ENCODE measurements around the gene AFF2.

AFF2 gene

GRCh38 chrX:148601034-148601433 is 100.6 kb downstream of the AFF2 start:
- no peak for ATAC-seq
- TF ChIP-seq TSHZ2 (CRISPR knock-in tag; IDR thresholded peaks at IDR 0.05) (no peak), CSRNP3 (CRISPR knock-in tag; IDR thresholded peaks at IDR 0.05) (no peak)

GRCh38 chrX:148609515-148610327 is 109.3 kb downstream of the AFF2 start:
- no peak for ATAC-seq
- TF ChIP-seq RARB (CRISPR knock-in tag; IDR thresholded peaks at IDR 0.05) = no peak
- TF ChIP-seq, protein P1, sequence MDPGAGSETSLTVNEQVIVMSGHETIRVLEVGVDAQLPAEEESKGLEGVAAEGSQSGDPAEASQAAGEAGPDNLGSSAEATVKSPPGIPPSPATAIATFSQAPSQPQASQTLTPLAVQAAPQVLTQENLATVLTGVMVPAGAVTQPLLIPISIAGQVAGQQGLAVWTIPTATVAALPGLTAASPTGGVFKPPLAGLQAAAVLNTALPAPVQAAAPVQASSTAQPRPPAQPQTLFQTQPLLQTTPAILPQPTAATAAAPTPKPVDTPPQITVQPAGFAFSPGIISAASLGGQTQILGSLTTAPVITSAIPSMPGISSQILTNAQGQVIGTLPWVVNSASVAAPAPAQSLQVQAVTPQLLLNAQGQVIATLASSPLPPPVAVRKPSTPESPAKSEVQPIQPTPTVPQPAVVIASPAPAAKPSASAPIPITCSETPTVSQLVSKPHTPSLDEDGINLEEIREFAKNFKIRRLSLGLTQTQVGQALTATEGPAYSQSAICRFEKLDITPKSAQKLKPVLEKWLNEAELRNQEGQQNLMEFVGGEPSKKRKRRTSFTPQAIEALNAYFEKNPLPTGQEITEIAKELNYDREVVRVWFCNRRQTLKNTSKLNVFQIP (CRISPR knock-in tag; IDR thresholded peaks at IDR 0.05; ENCODE audit: borderline replicate concordance, low read depth) = no peak
- TF ChIP-seq ZNF565 (CRISPR knock-in tag; conservative IDR thresholded peaks at IDR 0.05; ENCODE audit: low read depth) = no peak
- no peak for TF ChIP-seq ZFP30 (CRISPR knock-in tag; IDR thresholded peaks at IDR 0.05)
- no peak for TF ChIP-seq ARNTL (CRISPR knock-in tag; IDR thresholded peaks at IDR 0.05; ENCODE audit: borderline replicate concordance, low read depth)
- TF ChIP-seq CSRNP3 (CRISPR knock-in tag; IDR thresholded peaks at IDR 0.05) = no peak
- TF ChIP-seq PATZ1 (CRISPR knock-in tag; IDR thresholded peaks at IDR 0.05; ENCODE audit: borderline replicate concordance) = no peak
- no peak for TF ChIP-seq TCF4 (CRISPR knock-in tag; IDR thresholded peaks at IDR 0.05; ENCODE audit: borderline replicate concordance)
- TF ChIP-seq OSR1 (CRISPR knock-in tag; IDR thresholded peaks at IDR 0.05) = no peak
- TF ChIP-seq SNAI2 (CRISPR knock-in tag; IDR thresholded peaks at IDR 0.05) = no peak
- TF ChIP-seq GLIS3 (CRISPR knock-in tag; IDR thresholded peaks at IDR 0.05) = no peak
- TF ChIP-seq TOX (CRISPR knock-in tag; IDR thresholded peaks at IDR 0.05; ENCODE audit: borderline replicate concordance) = no peak
- no peak for TF ChIP-seq ZNF70 (CRISPR knock-in tag; IDR thresholded peaks at IDR 0.05)
- TF ChIP-seq ZC3H10 (CRISPR knock-in tag; IDR thresholded peaks at IDR 0.05) = no peak
- no peak for TF ChIP-seq CSDC2 (CRISPR knock-in tag; IDR thresholded peaks at IDR 0.05)
- no peak for TF ChIP-seq TSHZ2 (CRISPR knock-in tag; IDR thresholded peaks at IDR 0.05)
- TF ChIP-seq ESRRG (CRISPR knock-in tag; IDR thresholded peaks at IDR 0.05) = no peak
- TF ChIP-seq ZFP3 (CRISPR knock-in tag; IDR thresholded peaks at IDR 0.05) = no peak
- TF ChIP-seq, protein P2, sequence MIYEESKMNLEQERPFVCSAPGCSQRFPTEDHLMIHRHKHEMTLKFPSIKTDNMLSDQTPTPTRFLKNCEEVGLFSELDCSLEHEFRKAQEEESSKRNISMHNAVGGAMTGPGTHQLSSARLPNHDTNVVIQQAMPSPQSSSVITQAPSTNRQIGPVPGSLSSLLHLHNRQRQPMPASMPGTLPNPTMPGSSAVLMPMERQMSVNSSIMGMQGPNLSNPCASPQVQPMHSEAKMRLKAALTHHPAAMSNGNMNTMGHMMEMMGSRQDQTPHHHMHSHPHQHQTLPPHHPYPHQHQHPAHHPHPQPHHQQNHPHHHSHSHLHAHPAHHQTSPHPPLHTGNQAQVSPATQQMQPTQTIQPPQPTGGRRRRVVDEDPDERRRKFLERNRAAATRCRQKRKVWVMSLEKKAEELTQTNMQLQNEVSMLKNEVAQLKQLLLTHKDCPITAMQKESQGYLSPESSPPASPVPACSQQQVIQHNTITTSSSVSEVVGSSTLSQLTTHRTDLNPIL (CRISPR knock-in tag; IDR thresholded peaks at IDR 0.05; ENCODE audit: low read depth) = no peak
